ENCODE data around the gene BTG2.

The BTG2 gene

DNA sequence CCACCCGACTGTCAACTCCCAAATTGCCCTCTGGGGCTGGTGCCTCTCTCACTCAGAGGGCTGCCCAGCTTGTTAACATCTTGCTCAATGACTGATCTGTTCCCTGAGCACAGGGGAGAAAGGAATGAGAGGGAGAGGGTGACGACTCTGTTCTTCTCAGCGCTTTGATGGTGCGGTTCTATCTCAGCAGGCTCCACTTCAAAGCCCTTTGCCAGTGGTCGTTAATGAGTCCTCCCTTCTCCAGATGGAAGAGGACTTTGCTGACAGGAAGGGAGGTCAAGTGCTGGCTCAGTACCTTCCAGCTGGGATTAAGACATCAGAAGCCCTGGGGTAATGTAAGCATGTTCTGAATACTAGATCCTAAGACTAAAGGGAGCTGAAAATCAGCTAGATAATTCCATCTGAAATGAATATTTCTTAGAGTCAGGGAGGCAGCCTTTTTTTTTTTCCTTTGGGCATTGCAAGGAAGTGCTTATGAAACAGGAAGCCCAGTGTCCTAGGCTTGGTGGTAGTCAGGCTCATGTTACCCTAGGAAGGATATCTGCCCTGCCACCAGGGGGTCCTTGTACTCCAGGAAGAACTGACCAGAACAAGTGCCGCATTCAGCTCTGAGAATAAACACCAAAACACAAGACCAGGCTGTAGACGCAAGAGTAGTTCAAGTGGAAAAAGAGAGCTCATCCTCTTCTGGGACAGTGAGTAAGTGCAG lies 40.9 kb downstream of the BTG2 start:
- DNase-seq: no peak

DNA sequence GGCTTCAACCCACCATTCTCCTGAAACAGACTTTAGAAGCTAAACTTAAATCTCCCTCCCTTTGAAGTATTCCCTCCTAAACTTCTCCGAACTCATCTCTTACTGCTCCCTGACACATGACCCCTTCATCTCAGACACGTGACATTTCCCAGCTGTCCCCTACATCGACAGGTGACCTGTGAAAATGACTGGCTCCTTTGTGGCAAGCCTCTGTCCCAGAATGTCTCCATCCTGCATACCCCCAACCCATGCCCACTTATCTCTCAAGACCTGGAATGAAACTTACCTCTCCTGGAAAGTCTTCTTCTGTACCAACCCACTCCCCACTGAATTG lies 41.4 kb downstream of the BTG2 start:
- DNase-seq: no peak

DNA sequence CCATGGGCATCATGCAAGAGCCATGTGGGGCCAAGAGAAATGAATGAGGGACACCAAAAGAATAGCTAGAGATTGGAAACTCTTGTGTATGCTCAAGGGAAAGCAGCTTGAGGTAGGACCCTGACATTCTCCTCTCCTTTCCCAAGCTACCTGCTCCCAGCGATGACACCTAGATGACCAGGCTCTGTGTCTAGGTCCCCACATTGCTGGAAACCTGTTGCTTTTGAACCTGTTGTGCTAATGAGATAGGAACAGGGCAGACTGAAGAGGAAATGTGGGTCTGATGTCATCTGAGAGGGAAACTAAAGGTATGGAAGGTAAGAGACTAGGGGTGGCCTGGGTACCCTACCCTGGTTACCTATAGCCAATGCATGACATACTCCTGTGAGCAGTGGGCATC lies 43.8 kb downstream of the BTG2 start:
- DNase-seq: no peak

DNA sequence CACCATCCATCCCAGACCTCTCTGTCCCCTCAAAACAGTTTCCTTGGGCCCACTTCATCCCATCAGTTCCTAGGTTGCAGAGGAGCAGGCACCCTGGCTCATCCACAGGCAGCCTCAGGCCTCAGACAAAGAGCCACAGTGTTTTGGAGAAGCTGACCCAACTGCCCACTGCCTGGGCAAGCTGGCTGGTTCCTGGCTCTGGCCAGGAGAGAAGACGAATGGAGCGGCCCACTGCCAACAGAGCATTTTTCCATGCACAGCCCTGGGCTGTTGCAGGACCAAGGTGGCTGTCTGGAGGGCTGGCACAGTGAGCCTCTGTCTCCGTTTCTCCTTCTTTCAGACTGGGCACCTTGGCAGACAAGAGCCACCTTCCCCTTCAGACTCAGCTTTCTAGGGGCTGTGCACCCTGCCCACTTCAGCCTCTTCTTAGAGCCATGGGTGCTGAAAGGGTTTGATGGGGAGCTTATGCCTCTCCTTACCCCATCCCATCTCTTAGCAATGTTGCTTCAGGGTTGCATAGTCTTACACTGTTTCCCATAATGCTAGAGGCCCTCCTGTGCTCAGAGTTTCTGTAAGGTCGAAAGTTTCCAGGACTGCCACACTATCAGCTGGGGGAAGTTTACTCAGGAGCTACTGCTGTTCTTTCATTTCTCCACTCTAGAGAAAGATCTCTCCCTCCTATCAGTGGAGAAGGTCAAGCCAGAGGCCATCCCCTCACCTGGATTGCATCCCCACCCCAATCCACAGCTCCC lies 44.6 kb downstream of the BTG2 start:
- no peak for DNase-seq

DNA sequence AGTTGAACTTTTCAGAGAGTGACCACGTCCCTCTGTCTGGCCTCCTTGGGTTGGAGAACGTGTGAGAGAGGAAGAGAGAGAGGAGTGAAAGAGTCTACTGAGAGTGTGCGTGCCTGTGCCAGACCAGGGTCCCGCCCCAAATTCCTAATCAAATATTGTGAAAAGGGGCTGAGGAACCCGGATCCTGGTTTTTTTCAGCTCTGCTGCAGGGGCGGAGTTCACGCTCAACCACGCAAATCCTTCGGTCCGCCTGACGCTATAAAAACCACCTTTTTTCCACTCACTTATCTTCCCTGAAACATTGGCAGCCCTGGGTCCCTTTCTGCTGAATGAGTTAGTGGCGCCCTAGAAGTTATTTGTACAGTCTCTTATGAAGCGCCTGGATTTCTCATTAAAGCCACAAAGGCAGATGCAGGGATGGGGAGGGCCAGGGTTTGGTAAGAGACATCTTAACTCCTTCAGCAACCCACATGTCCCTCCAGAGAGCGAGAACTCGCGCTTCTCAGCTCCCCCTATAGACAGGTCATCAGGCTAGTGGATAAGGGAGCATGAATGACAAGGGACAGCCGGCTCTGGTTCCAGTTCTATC lies 45.8 kb downstream of the BTG2 start, which contains the start of gene FMOD:
Gene FMOD, minus strand, starts transcription at position 86 of the 589 bp plus-strand sequence. CDS start 2,852 bp downstream, outside the sequence.
- no peak for DNase-seq

DNA sequence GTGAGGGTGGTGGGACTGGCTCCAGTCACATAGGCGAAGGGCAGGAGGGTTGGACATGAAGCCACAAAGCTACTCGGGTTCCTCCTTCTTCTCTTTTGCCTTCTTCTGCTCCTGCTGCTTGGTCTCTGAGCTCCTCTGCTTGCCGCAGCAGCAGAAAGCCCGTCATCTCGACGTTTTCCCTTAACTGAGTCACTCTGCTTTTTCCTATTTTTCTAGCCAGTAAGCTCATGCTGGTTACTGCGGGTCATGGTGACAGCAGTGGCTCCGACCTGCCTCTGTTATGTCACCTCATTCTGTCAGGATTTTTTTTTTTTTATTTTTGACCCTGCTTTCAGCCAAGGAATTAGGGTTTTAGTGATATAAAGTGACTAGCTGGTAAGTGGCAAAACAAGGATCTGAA lies 48.2 kb downstream of the BTG2 start:
- DNase-seq: no peak

DNA sequence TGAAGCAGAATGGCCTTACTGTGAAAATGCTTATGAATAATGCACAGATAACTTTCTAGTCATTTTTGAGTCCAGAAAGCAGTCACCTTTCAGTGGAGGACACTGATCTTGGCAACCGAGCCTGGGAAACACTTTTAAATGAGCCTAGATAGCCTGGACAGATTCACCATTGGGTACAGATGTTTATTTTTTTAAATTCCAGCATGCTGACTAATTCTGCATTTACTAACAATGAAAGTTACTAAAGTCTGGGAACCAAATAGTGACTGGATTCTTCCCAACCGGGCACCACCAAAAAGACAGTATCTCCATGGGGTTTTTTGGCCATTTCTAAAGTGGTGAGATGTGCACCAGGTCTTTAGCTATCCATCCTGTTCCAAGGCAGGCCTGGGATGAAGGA lies 48.9 kb downstream of the BTG2 start:
- no peak for DNase-seq

DNA sequence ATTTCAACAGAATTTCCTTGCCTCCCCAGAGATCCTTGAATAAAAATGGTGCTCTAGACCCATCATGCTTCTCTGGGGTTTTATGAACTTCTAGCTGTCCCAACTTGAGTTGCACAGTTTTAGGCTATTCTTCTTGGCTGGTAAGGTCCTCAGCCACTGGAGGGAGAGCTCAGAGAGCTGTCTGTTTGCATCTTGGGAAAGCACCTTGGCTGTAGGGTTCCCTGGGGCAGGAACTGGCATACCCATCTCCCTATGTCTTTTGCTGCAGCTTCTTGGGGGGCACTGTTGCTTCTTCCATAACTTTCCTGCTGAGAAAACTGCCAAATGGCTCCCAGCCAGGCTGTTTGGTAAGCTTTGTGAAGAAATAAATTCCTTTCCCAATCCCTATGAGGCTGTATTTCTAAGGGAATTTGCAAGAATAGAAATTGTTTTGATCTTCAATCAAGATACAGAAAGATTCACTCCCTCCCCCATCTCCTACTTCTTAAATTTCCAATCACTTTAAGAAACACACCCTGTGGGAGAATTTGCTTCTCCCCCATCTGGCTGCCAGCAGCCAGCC lies 53.8 kb downstream of the BTG2 start:
- no peak for DNase-seq
